GM18502 (cell line): Measurements from ENCODE around the gene UBE2L6.

ENCODE experiments used
- ATAC-seq: cut with Tn5 transposase; IDR thresholded peaks from one replicate; pipeline ENCODE4 v1.9.1; 2021; ENCODE audit warnings: mild to moderate bottlenecking; ENCODE audit not compliant: unreplicated experiment, poor library complexity

The UBE2L6 gene

GRCh38 chr11:57567515-57568329, at the start of gene UBE2L6:
UBE2L6 (minus strand) TSS chr11:57567672; CDS start chr11:57567611, 61 bp downstream.
- ATAC-seq: peak; percentile 68

- ATAC-seq: no peak
Observed at GRCh38 chr11:57616595-57616994, 49.1 kb upstream of the UBE2L6 start.

GRCh38 chr11:57615308-57615707, 47.8 kb upstream of the UBE2L6 start:
- ATAC-seq: no peak

GRCh38 chr11:57614234-57614772, 46.8 kb upstream of the UBE2L6 start:
- ATAC-seq: no peak

- no peak for ATAC-seq
Observed at GRCh38 chr11:57610170-57610569, 42.7 kb upstream of the UBE2L6 start.

- ATAC-seq: no peak
Observed at GRCh38 chr11:57605028-57605420, 37.6 kb upstream of the UBE2L6 start.

- no peak for ATAC-seq
Observed at GRCh38 chr11:57604296-57605027, 37.0 kb upstream of the UBE2L6 start.

- ATAC-seq: no peak
Observed at GRCh38 chr11:57601297-57601696, 33.8 kb upstream of the UBE2L6 start.

- ATAC-seq: no peak
Observed at GRCh38 chr11:57599381-57599780, 31.9 kb upstream of the UBE2L6 start.

GRCh38 chr11:57598831-57599155, 31.3 kb upstream of the UBE2L6 start:
- no peak for ATAC-seq

- no peak for ATAC-seq
Observed at GRCh38 chr11:57597916-57598830, 30.7 kb upstream of the UBE2L6 start.

- ATAC-seq: no peak
Observed at GRCh38 chr11:57597461-57597915, 30.0 kb upstream of the UBE2L6 start, which contains the start of gene SERPING1. SERPING1 (plus strand) TSS chr11:57597685; CDS start chr11:57598271, 586 bp downstream.

- no peak for ATAC-seq
Observed at GRCh38 chr11:57596266-57596885, 28.9 kb upstream of the UBE2L6 start.

GRCh38 chr11:57588046-57588710, 20.7 kb upstream of the UBE2L6 start:
- ATAC-seq: no peak

- no peak for ATAC-seq
Observed at GRCh38 chr11:57586711-57587245, 19.3 kb upstream of the UBE2L6 start.

- peak; percentile 40 for ATAC-seq
Observed at GRCh38 chr11:57585301-57585700, 17.8 kb upstream of the UBE2L6 start.

- ATAC-seq: no peak
Observed at GRCh38 chr11:57584341-57584740, 16.9 kb upstream of the UBE2L6 start.

- ATAC-seq: no peak
Observed at GRCh38 chr11:57574061-57574460, 6.6 kb upstream of the UBE2L6 start.

GRCh38 chr11:57571606-57572005, 4.1 kb upstream of the UBE2L6 start:
- no peak for ATAC-seq
